Kidney epithelial cell (primary cell): ENCODE results near the gene NBEAL2. TPM values are rescaled to one million over a fixed set of nuclear protein-coding genes. Genes with fewer than 3 reads are reported as not detected.

Source experiments
- DNase-seq: peaks from one replicate; pipeline ENCODE4 v3.0.0-alpha.2; 2010; ENCODE audit warnings: low read depth
- H3K27me3 ChIP-seq: 2 replicates; pipeline ENCODE4 v1.6.0; 2011; ENCODE audit warnings: low read length; ENCODE audit not compliant: control insufficient read depth, insufficient read depth
- H3K36me3 ChIP-seq: 2 replicates; pipeline ENCODE4 v1.5.1; 2011; ENCODE audit warnings: low read length; ENCODE audit not compliant: control insufficient read depth, insufficient read depth
- H3K4me3 ChIP-seq: 2 replicates; pipeline ENCODE4 v1.5.1; 2011; ENCODE audit warnings: low read depth, mild to moderate bottlenecking, control low read depth, low read length
- CTCF ChIP-seq: IDR thresholded peaks from 2 replicates; pipeline ENCODE4 v1.5.1; 2011; ENCODE audit warnings: mild to moderate bottlenecking, moderate library complexity, low read length, control low read depth, inconsistent platforms; ENCODE audit not compliant: insufficient read depth, poor library complexity, severe bottlenecking
- total RNA-seq: library from RNA; depleted of rRNA; stranded (reverse); fragments of >200 nt; gene quantifications from 2 replicates; pipeline ENCODE4 v1.2.3, GENCODE V29; 2015

NBEAL2 gene
- total RNA-seq, 1 donor from 2014 or later, result 37.5 TPM

- DNase-seq, result no peak
- TF ChIP-seq CTCF, result no peak
- H3K27me3 ChIP-seq, result no peaks in the 10 kb centered on the region
- no peak overlapping the region for H3K4me3 ChIP-seq
- H3K36me3 ChIP-seq, result no peaks in the 10 kb centered on the region
Observed at GRCh38 chr3:47005212-47006144, 26.0 kb downstream of the NBEAL2 start.

GRCh38 chr3:47006145-47006651, 26.7 kb downstream of the NBEAL2 start:
- DNase-seq, result no peak
- TF ChIP-seq CTCF, result no peak
- Histone ChIP-seq H3K27me3 (no peaks in the 10 kb centered on the region), H3K4me3 (no peak overlapping the region), H3K36me3 (no peaks in the 10 kb centered on the region)

- H3K4me3 ChIP-seq, result no peak overlapping the region
- TF ChIP-seq CTCF, result no peak
- no peaks in the 10 kb centered on the region for H3K36me3 ChIP-seq
- no peaks in the 10 kb centered on the region for H3K27me3 ChIP-seq
- no peak for DNase-seq
Observed at GRCh38 chr3:47007001-47007400, 27.5 kb downstream of the NBEAL2 start.

GRCh38 chr3:47007482-47008233, 28.2 kb downstream of the NBEAL2 start:
- Histone ChIP-seq H3K27me3 (no peaks in the 10 kb centered on the region), H3K4me3 (no peak overlapping the region), H3K36me3 (no peaks in the 10 kb centered on the region)
- no peak for TF ChIP-seq CTCF
- DNase-seq, result no peak

- TF ChIP-seq CTCF, result no peak
- no peak for DNase-seq
- H3K36me3 ChIP-seq, result no peaks in the 10 kb centered on the region
Observed at GRCh38 chr3:47008234-47008796, 28.8 kb downstream of the NBEAL2 start.

More at GRCh38 chr3:47008234-47008796, 28.8 kb downstream of the NBEAL2 start:
- no peak overlapping the region for H3K4me3 ChIP-seq
- no peaks in the 10 kb centered on the region for H3K27me3 ChIP-seq
